ENCODE measurements around the gene RAB3D.

GRCh38 chr19:11291991-11292390 lies 47.5 kb downstream of the RAB3D start:
- no peak for TF ChIP-seq CTCF (IDR thresholded peaks at IDR 0.05 in 2 of 3, conservative IDR thresholded peaks at IDR 0.05 in 1 of 3; ENCODE audit: control insufficient read depth in 2 of 3, extremely low read depth in 1 of 3, insufficient read depth in 1 of 3, low read depth in 3 of 3, low read length in 3 of 3)
- no peak for TF ChIP-seq USF2 (IDR thresholded peaks at IDR 0.05; ENCODE audit: borderline replicate concordance, low read depth, low read length)
- TF ChIP-seq TAF1 (IDR thresholded peaks at IDR 0.05; ENCODE audit: borderline replicate concordance, low read depth, low read length): no peak
- no peak for TF ChIP-seq CHD1 (IDR thresholded peaks at IDR 0.05; ENCODE audit: low read depth, low read length)
- TF ChIP-seq ZNF24 (IDR thresholded peaks at IDR 0.05): no peak
- TF ChIP-seq ATF3 (IDR thresholded peaks at IDR 0.05; ENCODE audit: borderline replicate concordance, extremely low read depth, low read depth, low read length): no peak
- no peak for TF ChIP-seq SIN3A (IDR thresholded peaks at IDR 0.05; ENCODE audit: low read depth, low read length)

All from GM12878 (cell line).